Measurements from ENCODE around the gene DUS1L. TPM values are rescaled to one million over a fixed set of nuclear protein-coding genes. Genes with fewer than 3 reads are reported as not detected.

Gene DUS1L
- total RNA-seq, 6 experiments from 2014 or later = 61.8 to 115 (median 89.9) TPM

- no peak for DNase-seq
- no peak for TF ChIP-seq CTCF (IDR thresholded peaks at IDR 0.05)
- no peak for TF ChIP-seq POLR2A (IDR thresholded peaks at IDR 0.05)
- Histone ChIP-seq H3K9me3 (no peaks in the 10 kb centered on the region), H3K27me3 (no peaks in the 10 kb centered on the region), H3K4me3 (no peak overlapping the region), H3K4me1 (peaks cover 0 to 42% (median 19%) of the 10 kb centered on the region in 4 donors), H3K36me3 (no peaks in the 10 kb centered on the region), H3K27ac (no peak overlapping the region)
- intact Hi-C loops (cut with DNase I) = no loop called here
- no peak for ATAC-seq
- 86% methylated on average over 1 of the region's 13 CpGs for WGBS (ENCODE audit: insufficient coverage, low coverage, low lambda C conversion rate, missing lambda C conversion rate)
Observed at GRCh38 chr17:82028246-82028645, 37.4 kb downstream of the DUS1L start.

- no peak overlapping the region for H3K4me3 ChIP-seq
- H3K36me3 ChIP-seq = no peaks in the 10 kb centered on the region
- no peaks in the 10 kb centered on the region for H3K27me3 ChIP-seq
- peaks cover 0 to 43% (median 20%) of the 10 kb centered on the region in 4 donors for H3K4me1 ChIP-seq
- TF ChIP-seq POLR2A (IDR thresholded peaks at IDR 0.05) = no peak
- TF ChIP-seq CTCF (IDR thresholded peaks at IDR 0.05) = no peak
- ATAC-seq (no peak), DNase-seq (no peak)
- intact Hi-C loops (cut with DNase I) = no loop called here
- peak overlapping the region in 2 of 3 donors; percentile 67 to 80 for H3K27ac ChIP-seq
- no peaks in the 10 kb centered on the region for H3K9me3 ChIP-seq
- WGBS (ENCODE audit: insufficient coverage, low coverage, low lambda C conversion rate, missing lambda C conversion rate) = 98% methylated on average over 8 of the region's 25 CpGs
Observed at GRCh38 chr17:82025401-82026107, 40.0 kb downstream of the DUS1L start.

- H3K9me3 ChIP-seq = no peaks in the 10 kb centered on the region
- H3K36me3 ChIP-seq = no peaks in the 10 kb centered on the region
- no peaks in the 10 kb centered on the region for H3K27me3 ChIP-seq
- peaks cover 0 to 36% (median 17%) of the 10 kb centered on the region in 4 donors for H3K4me1 ChIP-seq
- H3K27ac ChIP-seq = no peak overlapping the region
- TF ChIP-seq POLR2A (IDR thresholded peaks at IDR 0.05) = no peak
- no peak for TF ChIP-seq CTCF (IDR thresholded peaks at IDR 0.05)
- intact Hi-C loops (cut with DNase I) = no loop called here
- DNase-seq (no peak), ATAC-seq (no peak)
- WGBS (ENCODE audit: insufficient coverage, low coverage, low lambda C conversion rate, missing lambda C conversion rate) = no CpG with 5 or more reads among the region's 17 CpGs
- no peak overlapping the region for H3K4me3 ChIP-seq
Observed at GRCh38 chr17:82024859-82025258, 40.7 kb downstream of the DUS1L start.

GRCh38 chr17:82023447-82024241, 42.0 kb downstream of the DUS1L start:
- WGBS (ENCODE audit: insufficient coverage, low coverage, low lambda C conversion rate, missing lambda C conversion rate) = 0% methylated on average over 9 of the region's 55 CpGs
- H3K27me3 ChIP-seq = no peaks in the 10 kb centered on the region
- no peaks in the 10 kb centered on the region for H3K36me3 ChIP-seq
- peak overlapping the region; percentile 79 to 80 (median 79) for H3K4me3 ChIP-seq
- ATAC-seq (no peak), DNase-seq (no peak)
- H3K9me3 ChIP-seq = no peaks in the 10 kb centered on the region
- TF ChIP-seq CTCF (IDR thresholded peaks at IDR 0.05) (no peak), POLR2A (IDR thresholded peaks at IDR 0.05) (no peak)
- peaks cover 0 to 37% (median 17%) of the 10 kb centered on the region in 4 donors for H3K4me1 ChIP-seq
- H3K27ac ChIP-seq = peak overlapping the region in 2 of 3 donors; percentile 42 to 53
- intact Hi-C loops (cut with DNase I) = no loop called here
